ENCODE measurements around the gene GOLGA6L7.
"Not testable (repeated sequence)": the region's sequence is repeated elsewhere in the genome, so short reads cannot be mapped to it uniquely, and the experiment has no call there.

The GOLGA6L7 gene

GRCh38 chr15:28834957-28835585 lies 13.4 kb downstream of the GOLGA6L7 start:
- DNase-seq: not testable (repeated sequence)

DNA sequence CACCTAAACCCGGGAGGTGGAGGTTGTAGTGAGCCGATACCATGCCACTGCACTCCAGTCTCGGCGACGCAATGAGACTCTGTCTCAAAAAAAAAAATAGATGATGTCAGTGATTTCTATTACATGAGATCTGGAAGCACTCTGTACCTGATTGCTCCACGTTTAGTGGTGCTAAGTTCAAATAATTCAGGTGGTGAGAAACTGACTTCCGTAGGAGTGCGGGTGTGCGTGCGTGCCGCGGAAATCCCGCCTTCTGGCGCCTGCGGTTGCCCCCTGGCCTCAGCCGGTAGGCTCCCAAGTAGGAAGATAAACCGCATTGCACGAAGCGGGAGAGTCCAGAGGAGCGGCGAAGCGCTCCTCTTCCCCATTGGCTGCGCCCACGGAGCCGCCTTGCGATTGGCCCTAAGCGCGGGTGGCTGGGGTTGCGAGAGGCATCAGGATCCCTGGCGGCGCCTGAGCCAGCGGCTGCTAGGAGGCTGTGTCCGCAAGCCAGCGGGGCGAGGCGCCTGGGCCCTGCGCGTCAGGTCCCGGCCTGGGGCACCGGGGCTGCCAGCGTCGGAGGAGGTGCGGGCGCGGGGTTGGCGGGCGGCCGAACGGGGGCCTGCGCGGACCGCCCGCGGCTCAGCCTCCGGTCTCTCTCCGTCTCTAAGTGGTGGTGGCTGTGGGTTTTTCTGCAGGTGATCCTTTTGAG lies 16.4 kb downstream of the GOLGA6L7 start:
- not testable (repeated sequence) for DNase-seq

DNA sequence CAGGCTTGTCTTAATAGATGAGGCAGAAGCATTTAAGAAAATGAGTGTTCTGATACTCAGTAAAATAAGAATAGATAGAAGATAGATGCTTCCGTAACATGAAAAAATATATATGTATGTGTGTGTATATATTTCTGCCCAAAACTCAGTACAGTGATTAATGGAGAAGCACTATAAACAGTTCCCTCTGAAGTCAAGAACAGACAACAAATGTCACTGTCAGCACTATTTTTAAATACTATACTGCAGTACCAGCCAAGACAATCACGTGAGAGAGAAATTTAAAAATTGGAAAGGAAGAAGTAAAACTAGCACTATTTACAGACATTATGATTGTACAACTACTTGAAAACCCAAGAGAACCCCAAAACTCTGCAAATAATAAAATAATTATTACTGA lies 27.0 kb downstream of the GOLGA6L7 start:
- DNase-seq: not testable (repeated sequence)

GRCh38 chr15:28819930-28820295 lies 28.5 kb downstream of the GOLGA6L7 start:
- DNase-seq: not testable (repeated sequence)

- not testable (repeated sequence) for DNase-seq
Observed at GRCh38 chr15:28819019-28819929, 29.2 kb downstream of the GOLGA6L7 start.

GRCh38 chr15:28818168-28818567 lies 30.3 kb downstream of the GOLGA6L7 start:
- DNase-seq: not testable (repeated sequence)

GRCh38 chr15:28814059-28814458 lies 34.4 kb downstream of the GOLGA6L7 start:
- not testable (repeated sequence) for DNase-seq

DNA sequence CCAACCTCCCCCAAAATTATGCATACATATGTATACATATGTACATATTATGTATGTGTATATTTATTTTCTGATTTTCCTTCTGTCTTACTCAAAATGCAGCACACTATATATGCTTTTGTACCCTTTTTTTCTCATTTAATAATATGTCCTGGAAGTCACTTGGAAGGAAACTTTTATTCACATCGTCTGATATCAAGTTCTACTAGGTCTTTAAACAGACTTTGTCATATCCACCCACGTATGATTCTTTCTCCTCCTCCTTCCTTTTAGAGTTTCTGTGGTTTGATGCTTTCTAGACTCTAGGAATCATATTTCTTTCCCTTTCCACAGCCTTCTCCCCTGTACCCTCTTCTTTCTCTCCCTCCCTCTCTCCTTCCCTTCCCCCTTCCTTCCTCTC lies 35.1 kb downstream of the GOLGA6L7 start:
- DNase-seq: not testable (repeated sequence)

DNA sequence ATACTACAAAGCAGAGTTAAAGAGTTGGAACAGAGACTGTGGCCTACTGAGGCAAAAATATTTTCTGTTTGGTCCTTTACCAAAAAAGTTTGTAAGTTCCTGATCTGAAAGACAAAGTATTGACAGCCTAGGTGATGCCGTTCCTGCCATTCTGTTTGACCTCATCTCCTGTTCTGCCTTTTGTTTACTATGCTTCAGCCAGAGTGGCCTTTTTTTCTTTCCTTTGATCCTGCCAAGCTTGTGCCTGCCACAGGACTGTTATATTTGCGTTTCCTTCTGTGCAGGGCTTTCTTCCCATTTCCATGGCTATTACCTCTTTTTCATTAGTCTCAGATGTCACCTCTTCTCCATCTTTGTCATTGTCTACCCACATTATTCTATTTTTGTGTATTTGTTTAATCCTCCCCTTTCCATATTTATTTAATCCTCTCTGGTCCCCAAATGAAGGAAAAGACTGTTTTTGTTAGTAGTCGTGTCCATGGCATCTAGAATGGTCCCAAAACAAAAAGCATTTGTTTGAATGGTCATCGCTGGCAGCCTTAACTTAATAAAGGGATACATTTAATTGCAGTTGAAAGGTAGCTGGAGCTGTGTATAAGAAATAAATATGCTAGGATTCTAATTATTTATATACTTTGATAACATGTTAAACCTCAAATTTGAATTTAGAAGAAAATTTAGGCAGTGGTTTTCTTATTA lies 36.4 kb downstream of the GOLGA6L7 start:
- DNase-seq: not testable (repeated sequence)

DNA sequence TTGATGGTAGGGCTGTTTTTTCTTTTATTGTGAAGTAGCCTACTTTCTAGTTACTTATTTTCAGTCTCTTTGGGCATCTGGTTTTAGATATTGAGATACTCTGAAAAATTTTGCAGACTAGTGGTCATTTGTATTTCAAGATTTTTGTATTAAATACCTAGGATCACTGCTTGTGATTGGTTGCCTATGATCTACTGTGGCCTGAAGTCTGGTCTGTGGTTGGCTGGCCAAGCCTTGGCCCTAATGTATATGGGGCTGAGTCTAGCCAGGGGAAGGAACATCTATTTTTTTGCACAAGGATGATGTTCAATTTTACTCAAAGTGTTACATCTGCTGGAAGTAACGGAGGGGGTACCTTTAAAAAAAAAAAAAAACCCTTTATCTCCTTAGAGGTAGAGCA lies 38.0 kb downstream of the GOLGA6L7 start:
- not testable (repeated sequence) for DNase-seq

- DNase-seq: not testable (repeated sequence)
Observed at GRCh38 chr15:28808136-28808535, 40.3 kb downstream of the GOLGA6L7 start.

DNA sequence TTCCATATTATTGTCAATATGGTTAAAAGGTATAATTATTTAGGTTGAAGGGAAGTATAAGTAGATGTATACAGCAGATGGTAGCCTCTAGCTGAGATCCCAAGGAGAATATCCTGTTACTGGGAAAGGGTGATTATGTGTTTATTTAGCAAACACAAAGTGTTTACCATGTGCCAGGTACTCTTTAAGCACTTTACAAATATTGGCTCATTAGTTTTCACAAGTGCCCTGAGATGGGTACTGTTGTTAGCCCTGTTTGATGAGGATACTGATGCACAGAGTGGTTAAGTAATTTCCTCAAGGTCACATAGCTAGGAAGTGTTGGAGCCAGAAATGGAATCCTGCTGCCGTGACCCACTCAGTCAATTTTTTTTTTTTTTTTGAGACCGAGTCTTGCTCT lies 48.1 kb downstream of the GOLGA6L7 start:
- not testable (repeated sequence) for DNase-seq

DNA sequence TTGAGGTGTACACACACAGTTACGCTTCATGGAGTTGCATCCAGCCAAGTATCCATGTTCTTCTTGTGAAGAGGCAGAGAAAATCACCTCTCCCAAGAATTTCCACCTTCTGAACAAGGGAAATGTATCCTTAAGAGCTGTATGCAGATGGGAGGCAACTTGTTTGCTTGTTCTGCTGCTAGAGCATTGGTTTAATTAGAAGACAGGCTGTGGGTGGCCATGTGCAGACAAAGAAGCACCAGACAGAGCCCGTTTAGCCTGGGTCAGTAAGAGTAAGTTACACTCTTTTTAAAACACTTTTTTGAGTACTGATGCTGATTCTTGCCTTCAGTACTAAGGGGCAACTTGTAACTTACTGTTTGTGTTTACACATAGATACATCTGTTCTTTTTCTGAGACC lies 50.2 kb downstream of the GOLGA6L7 start:
- DNase-seq: not testable (repeated sequence)

- DNase-seq: not testable (repeated sequence)
Observed at GRCh38 chr15:28794231-28794630, 54.2 kb downstream of the GOLGA6L7 start.

All from NCI-H1048 (cell line).